AG09309 (cell line): Measurements from ENCODE around the gene SRSF5.

ENCODE experiments used
- DNase-seq: peaks from one replicate; pipeline ENCODE4 v3.0.0-alpha.2; 2010; ENCODE audit warnings: low read depth
- H3K4me3 ChIP-seq: 2 replicates; pipeline ENCODE4 v1.5.1; 2011; ENCODE audit warnings: mild to moderate bottlenecking, low read depth, low read length, moderate library complexity; ENCODE audit not compliant: control insufficient read depth
- TF ChIP-seq, protein P1 (sequence below): IDR thresholded peaks from 2 replicates; pipeline ENCODE4 v1.5.1; 2011; ENCODE audit warnings: mild to moderate bottlenecking, low read depth, low read length, inconsistent platforms; ENCODE audit not compliant: insufficient read depth, control insufficient read depth; ENCODE audit errors: missing control alignments

Gene SRSF5

DNA sequence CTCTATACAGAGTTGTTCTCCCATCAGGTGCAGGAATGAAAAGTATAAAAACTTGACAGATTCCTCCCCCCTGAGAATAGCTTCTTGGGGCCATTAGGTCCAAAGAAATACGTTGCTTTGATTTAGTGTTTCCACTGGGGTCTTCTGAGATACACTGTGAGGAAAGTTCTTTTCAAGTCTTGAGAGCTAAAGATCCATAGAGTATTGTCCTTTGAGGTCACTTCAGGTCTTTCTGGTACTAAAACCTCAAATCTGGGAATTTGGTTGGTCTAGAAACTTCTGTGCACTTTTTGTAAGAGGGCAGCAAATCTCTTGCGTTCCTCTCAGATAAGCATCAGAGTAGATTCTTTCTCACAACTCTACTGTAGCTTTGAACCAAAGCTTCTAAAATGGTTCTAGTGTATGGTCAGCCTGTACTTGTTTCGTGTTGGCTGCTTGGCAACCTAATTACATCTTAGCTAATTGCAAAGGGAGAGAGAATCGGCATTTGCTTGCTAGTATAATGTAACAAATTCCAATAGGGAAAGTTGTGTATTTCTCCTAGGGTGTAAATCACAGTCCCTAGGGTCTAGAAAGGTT is 10.0 kb downstream of the SRSF5 start:
- H3K4me3 ChIP-seq = no peak overlapping the region
- TF ChIP-seq, protein P1, sequence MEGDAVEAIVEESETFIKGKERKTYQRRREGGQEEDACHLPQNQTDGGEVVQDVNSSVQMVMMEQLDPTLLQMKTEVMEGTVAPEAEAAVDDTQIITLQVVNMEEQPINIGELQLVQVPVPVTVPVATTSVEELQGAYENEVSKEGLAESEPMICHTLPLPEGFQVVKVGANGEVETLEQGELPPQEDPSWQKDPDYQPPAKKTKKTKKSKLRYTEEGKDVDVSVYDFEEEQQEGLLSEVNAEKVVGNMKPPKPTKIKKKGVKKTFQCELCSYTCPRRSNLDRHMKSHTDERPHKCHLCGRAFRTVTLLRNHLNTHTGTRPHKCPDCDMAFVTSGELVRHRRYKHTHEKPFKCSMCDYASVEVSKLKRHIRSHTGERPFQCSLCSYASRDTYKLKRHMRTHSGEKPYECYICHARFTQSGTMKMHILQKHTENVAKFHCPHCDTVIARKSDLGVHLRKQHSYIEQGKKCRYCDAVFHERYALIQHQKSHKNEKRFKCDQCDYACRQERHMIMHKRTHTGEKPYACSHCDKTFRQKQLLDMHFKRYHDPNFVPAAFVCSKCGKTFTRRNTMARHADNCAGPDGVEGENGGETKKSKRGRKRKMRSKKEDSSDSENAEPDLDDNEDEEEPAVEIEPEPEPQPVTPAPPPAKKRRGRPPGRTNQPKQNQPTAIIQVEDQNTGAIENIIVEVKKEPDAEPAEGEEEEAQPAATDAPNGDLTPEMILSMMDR = no peak
- DNase-seq = no peak

- TF ChIP-seq, protein P1 = no peak
- no peak overlapping the region for H3K4me3 ChIP-seq
- DNase-seq = no peak
Measured at GRCh38 chr14:69779088-69779487, 12.1 kb downstream of the SRSF5 start.

GRCh38 chr14:69780092-69780491 is 13.2 kb downstream of the SRSF5 start:
- no peak overlapping the region for H3K4me3 ChIP-seq
- TF ChIP-seq, protein P1 = no peak
- DNase-seq = no peak

DNA sequence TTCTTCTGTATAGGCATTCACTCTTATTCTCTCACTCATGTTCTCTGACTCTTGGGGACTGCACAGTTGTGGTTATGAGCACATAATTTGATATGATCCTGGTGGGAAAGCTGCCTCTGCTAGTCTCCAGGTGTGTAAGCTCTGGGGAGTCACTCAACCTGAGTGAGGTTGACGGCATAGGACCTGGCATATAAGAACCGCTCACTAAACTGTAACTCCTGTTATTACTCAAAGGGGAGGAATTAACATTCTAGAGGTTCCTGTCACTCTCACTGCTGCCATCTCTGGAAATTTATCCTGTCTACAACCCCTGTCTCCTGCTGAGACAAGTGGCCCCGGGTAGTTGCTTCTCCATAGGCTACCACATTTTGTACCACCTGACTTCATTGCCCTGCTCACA is 14.0 kb downstream of the SRSF5 start:
- no peak for DNase-seq
- TF ChIP-seq, protein P1 = no peak
- no peak overlapping the region for H3K4me3 ChIP-seq

GRCh38 chr14:69784942-69785341 is 18.0 kb downstream of the SRSF5 start:
- TF ChIP-seq, protein P1 = no peak
- no peak overlapping the region for H3K4me3 ChIP-seq
- no peak for DNase-seq

- TF ChIP-seq, protein P1 = no peak
- no peak overlapping the region for H3K4me3 ChIP-seq
Measured at GRCh38 chr14:69786603-69787002, 19.7 kb downstream of the SRSF5 start.

More at GRCh38 chr14:69786603-69787002, 19.7 kb downstream of the SRSF5 start:
- DNase-seq = no peak
